Measurements from ENCODE around the gene ARID4A.

DNA sequence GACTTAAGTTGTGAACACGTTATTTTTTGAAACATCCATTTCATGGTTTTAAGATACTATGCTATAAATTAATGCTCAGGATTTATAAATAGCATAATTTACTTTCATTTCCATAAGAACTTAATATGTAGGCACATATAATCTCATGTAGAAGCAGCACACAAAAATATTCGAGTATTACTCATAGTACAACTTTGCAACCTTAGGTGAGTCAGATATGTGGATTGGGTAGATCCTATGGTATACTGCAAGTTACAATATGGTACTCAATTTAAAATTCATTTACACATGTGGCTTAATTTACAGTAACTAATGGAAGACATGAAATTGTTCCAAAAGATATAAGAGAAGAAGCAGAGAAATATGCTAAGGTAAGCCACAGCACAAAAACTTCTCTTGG, 27.7 kb upstream of the ARID4A start:
- no peak for TF ChIP-seq YY1 (IDR thresholded peaks at IDR 0.05; ENCODE audit: insufficient read depth, insufficient read length)
- TF ChIP-seq SUZ12 (IDR thresholded peaks at IDR 0.05; ENCODE audit: extremely low read depth, insufficient read depth, insufficient read length): no peak
- no peak for TF ChIP-seq ZNF274 (IDR thresholded peaks at IDR 0.05; ENCODE audit: low read depth, low read length)
